HG03354 (cell line): ENCODE data around the gene TGFBI.

Source experiments
- ATAC-seq: cut with Tn5 transposase; IDR thresholded peaks from one replicate; pipeline ENCODE4 v1.9.1; 2021; ENCODE audit warnings: mild to moderate bottlenecking; ENCODE audit not compliant: unreplicated experiment, poor library complexity, severe bottlenecking

TGFBI gene

GRCh38 chr5:136021016-136021405 is 7.8 kb upstream of the TGFBI start:
- ATAC-seq, result no peak

GRCh38 chr5:136022965-136023364 is 5.8 kb upstream of the TGFBI start:
- ATAC-seq, result no peak

GRCh38 chr5:136023958-136024541 is 4.7 kb upstream of the TGFBI start:
- ATAC-seq, result no peak

DNA sequence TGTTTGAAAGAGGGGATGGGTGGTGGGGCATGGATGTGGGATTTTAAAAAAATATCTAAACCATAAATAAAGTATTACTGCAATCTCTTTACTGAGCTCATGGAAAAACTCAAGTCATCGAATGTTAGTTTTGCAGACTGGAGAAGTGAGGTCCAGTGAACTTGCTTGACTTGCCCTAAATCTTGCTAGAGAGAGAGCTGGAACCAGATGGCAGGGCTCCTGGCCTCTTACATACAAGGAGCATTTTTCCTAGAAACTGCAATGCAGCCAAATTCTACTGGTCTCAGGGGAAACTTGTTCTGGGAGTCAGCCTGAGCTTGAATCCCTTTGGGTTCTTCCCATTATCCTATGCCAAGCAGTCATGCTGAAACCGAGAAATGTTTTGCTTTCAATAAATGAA is 2.9 kb upstream of the TGFBI start:
- ATAC-seq, result no peak

DNA sequence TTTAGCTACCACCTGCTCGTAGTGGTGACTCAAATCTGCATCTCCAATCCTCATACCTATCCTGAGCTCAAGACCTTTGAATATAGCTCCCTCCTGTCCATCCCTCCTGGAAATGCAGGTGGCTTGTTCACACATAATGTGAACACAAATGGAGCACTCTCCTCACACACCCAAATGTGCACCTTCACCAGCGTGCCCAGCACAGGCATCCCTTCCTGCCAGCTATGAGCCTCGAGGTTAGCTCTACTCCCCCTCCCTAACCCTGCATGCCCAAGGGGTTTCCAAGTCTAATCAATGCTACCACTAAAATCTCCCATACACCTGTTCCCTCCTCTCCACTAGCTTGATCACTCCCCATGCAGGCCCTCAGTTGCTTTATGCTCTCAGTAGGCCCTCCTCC is 2.2 kb upstream of the TGFBI start:
- ATAC-seq, result no peak

- no peak for ATAC-seq
Observed at GRCh38 chr5:136027311-136027710, 1.5 kb upstream of the TGFBI start.

DNA sequence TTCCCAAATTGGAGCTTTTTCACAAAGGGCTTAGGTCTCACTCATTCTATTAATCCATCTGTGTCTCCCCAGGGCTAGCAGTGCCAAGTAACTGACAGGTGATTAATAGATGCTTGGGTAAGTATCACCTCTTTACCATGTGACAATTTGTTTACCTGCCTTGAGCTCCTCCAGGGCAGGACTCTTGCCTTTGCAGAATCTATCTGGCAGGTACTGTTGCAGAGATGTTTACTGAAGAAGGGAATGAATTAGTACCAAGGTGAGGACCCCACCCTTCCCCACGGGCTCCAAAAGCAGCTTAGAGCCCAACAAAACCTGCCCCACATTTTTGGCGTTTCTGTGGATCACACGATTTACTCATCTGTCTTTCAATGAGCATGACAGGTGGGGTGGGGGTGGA is 698 bp upstream of the TGFBI start:
- ATAC-seq, result no peak

GRCh38 chr5:136030252-136030651 is 1.5 kb downstream of the TGFBI start:
- ATAC-seq, result no peak

DNA sequence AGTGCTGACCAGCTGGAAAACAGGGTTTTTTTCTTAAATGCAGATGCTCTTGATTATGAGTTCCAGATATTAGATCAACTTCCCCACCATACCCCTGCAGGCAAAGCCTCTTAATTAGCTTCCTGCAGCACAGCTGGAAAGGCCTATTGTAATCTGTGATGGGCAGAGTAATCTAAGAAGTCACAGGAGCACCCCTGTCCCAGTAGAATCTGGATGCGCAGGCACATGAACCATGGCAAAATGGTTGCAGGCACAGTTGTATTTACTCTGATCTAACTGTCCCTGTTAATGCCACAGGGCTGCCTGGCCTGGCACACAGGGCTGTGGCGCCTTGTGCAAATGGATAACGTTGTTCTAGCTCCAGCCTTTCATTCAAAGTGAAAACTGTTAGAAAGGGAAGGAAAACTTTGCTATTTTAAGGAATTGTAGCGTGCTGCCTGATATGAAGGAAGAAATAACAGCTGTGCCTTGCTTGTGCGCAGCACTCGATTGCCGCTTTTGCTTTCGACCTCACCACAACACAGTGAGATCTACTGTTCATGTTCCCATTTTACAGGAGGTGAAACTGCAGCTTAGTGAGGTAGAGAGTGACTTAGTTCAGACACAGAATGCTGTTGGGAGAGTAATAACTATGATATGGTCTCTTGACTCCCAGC is 2.3 kb downstream of the TGFBI start:
- peak; percentile 55 for ATAC-seq

DNA sequence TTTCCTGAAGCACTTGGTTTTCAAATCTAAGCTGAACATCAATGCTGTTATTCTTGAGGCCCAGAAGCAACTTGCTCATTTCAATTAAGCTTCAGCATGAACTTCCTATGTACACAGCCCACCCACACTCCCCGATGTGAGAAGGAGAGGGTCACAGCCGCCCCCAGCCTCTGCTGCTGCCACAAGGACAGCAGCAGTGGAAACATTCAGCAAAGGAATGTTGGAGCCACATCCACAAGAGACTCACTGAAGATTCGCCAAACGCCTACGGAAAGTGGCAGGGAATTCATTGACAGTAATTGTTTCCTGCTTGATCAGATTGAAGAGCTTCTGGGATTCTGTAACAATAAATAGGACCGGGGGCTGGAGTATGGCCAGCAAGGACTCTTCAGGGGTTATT is 2.9 kb downstream of the TGFBI start:
- no peak for ATAC-seq

DNA sequence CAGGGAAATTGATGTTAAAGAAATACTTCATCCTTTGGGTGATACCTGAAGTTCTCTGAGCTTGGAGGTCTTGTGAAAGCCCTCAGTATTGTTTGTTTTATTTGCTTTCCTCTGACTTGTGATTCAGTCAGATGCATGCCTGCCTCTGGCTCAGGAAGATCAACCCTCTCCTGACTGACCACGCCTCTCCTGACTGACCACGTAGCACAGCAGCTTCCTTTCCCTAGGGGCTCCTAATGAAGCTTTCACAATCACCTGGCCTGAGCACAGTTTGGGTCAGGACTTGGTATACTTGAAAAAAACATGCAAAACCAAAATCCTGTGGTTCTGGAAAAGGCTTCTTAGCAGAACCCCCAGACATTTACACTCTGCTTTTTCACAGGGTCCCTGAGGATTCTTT is 3.8 kb downstream of the TGFBI start:
- no peak for ATAC-seq

GRCh38 chr5:136033234-136033633 is 4.4 kb downstream of the TGFBI start:
- no peak for ATAC-seq

GRCh38 chr5:136033848-136034247 is 5.1 kb downstream of the TGFBI start:
- ATAC-seq, result no peak

DNA sequence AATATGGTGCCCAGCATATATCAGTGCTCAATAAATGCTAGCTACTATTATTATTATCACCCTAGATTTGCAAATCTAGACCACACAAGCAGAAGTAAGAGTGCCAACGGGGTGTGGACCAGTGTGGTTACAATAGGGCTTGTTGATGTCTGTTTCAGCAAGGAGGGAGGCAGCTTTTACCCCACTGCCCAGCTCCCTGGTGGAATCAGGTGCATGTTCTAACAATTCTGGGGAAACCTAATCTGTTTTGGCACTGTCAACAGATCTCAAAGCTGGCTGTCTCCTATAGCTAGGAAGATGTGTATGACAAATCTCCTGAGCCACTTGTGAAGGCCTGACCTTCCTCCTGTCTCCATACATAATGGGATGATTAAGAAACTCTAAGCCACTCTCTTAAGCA is 5.7 kb downstream of the TGFBI start:
- no peak for ATAC-seq

DNA sequence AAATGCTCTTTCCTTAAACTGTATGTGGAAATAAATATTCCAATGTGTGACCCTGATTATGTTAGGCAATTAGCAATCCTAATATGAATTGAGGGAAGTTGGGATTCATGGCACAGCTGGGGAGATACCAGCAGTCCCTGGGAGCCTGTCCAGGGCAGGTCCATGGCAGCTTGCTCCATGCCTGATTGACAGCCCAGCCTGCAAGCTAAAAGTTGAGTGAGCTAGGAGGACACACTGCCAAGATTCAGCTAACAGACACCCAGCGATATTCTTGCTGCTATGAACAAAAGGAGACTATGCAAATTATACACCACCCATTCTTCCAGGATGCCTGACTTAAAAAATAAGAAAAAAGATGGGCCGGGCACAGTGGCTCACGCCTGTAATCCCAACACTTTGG is 6.2 kb downstream of the TGFBI start:
- ATAC-seq, result no peak

DNA sequence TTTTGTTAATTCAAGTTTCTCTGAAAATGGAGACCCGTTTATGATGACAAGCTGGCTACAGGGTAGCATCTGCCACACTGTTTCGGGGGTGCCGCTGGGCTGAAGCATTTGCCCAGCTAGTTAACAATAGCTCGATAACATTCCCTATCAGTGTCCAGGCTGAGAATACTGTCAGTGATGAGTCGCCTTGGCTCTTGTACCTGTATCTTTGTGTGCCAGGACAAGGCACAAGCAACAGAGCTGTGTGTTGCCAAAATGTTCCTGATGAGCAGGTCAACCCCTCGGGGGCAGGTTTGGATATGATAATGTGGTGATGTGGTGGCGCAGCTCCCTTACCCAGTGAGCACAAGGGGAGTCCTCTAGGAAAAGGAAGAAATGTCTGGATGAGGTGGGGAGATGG is 7.0 kb downstream of the TGFBI start:
- no peak for ATAC-seq

DNA sequence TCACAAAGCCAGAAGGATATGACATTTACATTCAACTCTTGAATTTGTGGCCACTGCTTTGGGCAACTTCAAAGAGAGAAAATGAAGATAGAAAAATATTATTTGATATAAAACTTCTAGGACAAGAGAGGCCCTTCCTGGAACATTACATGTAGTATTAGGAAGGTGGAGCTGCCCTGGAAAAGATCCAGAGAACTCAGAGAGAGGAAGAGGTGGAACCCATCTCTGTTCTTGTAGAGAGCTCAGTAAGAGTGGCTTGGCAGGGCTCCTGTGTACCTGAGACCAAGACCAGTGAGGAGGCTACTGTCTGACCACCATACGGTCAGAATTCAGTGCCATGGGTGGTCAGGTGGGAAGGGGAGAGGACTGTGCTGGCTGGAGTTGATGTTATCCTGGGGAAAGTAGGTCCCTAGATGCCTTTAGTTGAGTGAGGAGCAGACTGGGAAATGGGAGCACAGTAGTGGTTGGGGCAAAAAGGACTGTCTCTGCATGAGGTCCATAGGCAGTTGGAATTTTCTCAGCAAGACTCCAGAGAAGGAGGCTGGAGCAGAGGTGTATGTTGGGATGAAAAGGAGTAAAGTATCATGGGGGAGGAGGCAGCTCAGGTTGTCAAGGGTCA is 7.6 kb downstream of the TGFBI start:
- ATAC-seq, result no peak

- ATAC-seq, result peak; percentile 75
Observed at GRCh38 chr5:136037001-136037705, 8.4 kb downstream of the TGFBI start.

DNA sequence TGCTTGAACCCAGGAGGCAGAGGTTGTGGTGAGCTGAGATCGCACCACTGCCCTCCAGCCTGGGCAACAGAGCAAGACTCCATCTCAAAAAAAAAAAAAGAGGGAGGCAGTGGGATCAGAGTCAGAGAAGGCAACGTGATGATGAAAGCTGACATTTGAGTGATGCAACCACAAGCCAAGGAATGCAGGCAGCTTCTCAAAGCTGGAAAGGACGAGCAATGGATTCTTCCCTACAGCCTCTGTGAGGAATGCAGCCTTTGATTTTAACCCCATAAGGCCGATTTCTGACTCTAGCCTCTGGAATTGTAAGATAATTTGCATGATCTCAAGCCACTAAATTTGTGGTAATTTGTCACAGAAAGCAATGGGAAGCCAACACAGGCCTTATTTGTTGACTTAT is 9.8 kb downstream of the TGFBI start:
- no peak for ATAC-seq

DNA sequence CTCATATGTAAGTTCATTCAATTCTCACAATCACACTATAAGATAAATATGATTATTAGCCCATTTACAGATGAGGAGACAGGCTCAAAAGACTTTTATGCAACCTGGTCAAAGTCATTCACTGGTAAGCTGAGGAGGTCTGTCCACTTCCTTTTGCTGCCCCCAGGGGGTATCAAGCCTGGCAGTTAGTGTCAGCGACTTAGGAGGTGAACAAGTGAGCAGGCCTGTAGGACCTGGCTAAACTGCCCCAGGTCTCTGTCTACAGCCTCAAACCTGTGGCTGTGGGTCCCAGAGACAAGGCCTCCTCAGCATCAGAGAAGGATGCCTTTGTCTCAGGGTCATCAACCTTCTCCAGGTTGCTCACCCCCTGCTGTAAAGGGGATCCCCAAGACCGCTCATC is 10.4 kb downstream of the TGFBI start:
- no peak for ATAC-seq
